Right lobe of liver (tissue), 4 donors: ENCODE data around the gene UNC80.

Experiments
- CTCF ChIP-seq, 4 donors: fragments of 200-600 bp in 3 of 4; fragments of 450-650 bp in 1 of 4; IDR thresholded peaks; one replicate each; pipeline versions ENCODE4 v1.5.1 to v1.8.0; 2016 to 2022; ENCODE audit warnings: antibody characterized with exemption in 4 of 4, mild to moderate bottlenecking in 2 of 4
- POLR2A ChIP-seq: fragments of 450-650 bp; IDR thresholded peaks from one replicate; pipeline ENCODE4 v1.6.1; 2017; ENCODE audit warnings: antibody characterized with exemption, mild to moderate bottlenecking
- donor health status: DM: no; HTN: no; CAD: no.
- donor health status: DM: no; HTN: no; CAD: no.
- donor health status: DM: no; HTN: yes; CAD: no.

GRCh38 chr2:209965723-209966122 lies 194.1 kb downstream of the UNC80 start:
- TF ChIP-seq POLR2A, result no peak
- no peak for TF ChIP-seq CTCF (IDR thresholded peaks at IDR 0.05)
